Calu3 (cell line): ENCODE results near the gene LRRFIP2. TPM values are rescaled to one million over a fixed set of nuclear protein-coding genes. Genes with fewer than 3 reads are reported as not detected.
"Not testable (repeated sequence)": the region's sequence is repeated elsewhere in the genome, so short reads cannot be mapped to it uniquely, and the experiment has no call there.

ENCODE experiments used
- BruUV-seq: library from RNA; stranded (reverse); fragments of 400-500 nt; replicated peaks from 2 replicates; lab custom pipeline; 2021; lab: Mats Ljungman, UMichigan
- CTCF ChIA-PET: fragments of 300-600 bp; sonication (Branson Sonifier 250); formaldehyde crosslinking; loops from one replicate; lab custom pipeline; 2022; ENCODE audit warnings: antibody characterized with exemption; lab: Charles Lee
- DNase-seq: peaks from one replicate; pipeline ENCODE4 v3.0.0; 2022
- H3K27ac Mint-ChIP-seq: one replicate; pipeline ENCODE4 v1.8.0; 2022; ENCODE audit warnings: mixed read lengths; ENCODE audit not compliant: unreplicated experiment
- H3K27me3 Mint-ChIP-seq: one replicate; pipeline ENCODE4 v1.8.0; 2022; ENCODE audit warnings: mixed read lengths; ENCODE audit not compliant: unreplicated experiment
- H3K36me3 Mint-ChIP-seq: one replicate; pipeline ENCODE4 v1.8.0; 2022; ENCODE audit warnings: mild to moderate bottlenecking, moderate library complexity, mixed read lengths; ENCODE audit not compliant: insufficient read depth, unreplicated experiment
- H3K4me1 Mint-ChIP-seq: one replicate; pipeline ENCODE4 v1.8.0; 2022; ENCODE audit warnings: mild to moderate bottlenecking, low read depth, mixed read lengths; ENCODE audit not compliant: unreplicated experiment
- H3K4me3 Mint-ChIP-seq: one replicate; pipeline ENCODE4 v1.8.0; 2022; ENCODE audit warnings: mild to moderate bottlenecking, low read depth, moderate library complexity, mixed read lengths; ENCODE audit not compliant: unreplicated experiment
- H3K9me3 Mint-ChIP-seq: one replicate; pipeline ENCODE4 v1.8.0; 2022; ENCODE audit warnings: low read depth, mixed read lengths; ENCODE audit not compliant: unreplicated experiment
- CTCF ChIP-seq: fragments of 200-600 bp; IDR thresholded peaks from one replicate; pipeline ENCODE4 v1.8.0; 2022; ENCODE audit warnings: antibody characterized with exemption; ENCODE audit not compliant: unreplicated experiment
- intact Hi-C: fragments of 100-400 bp; cut with micrococcal nuclease; formaldehyde crosslinking; loops from one replicate; pipeline ENCODE4 v1.10.0; 2022; ENCODE audit not compliant: unreplicated experiment
- total RNA-seq: library from RNA; stranded (reverse); gene quantifications from 2 replicates; pipeline ENCODE4 v1.2.3, GENCODE V29; 2022

The LRRFIP2 gene
- total RNA-seq, 1 experiment from 2014 or later, result 38.8 TPM

- intact Hi-C loops, result no loop called here
- no TSS peak for BruUV-seq
- Mint-ChIP-seq H3K36me3 (no peaks in the 10 kb centered on the region), H3K9me3 (no peaks in the 10 kb centered on the region), H3K27ac (no peak overlapping the region), H3K4me3 (no peak overlapping the region), H3K27me3 (no peaks in the 10 kb centered on the region), H3K4me1 (peaks cover 12% of the 10 kb centered on the region)
- CTCF ChIA-PET, result interaction anchor here (0.9 kb wide), 1 partner anchor 96 kb away, joined by 3 read pairs; no protein-coding TSS in a partner anchor
- TF ChIP-seq CTCF, result no peak
- DNase-seq, result no peak
These were observed 47.5 kb downstream of the LRRFIP2 start for GRCh38 chr3:37126856-37127255.

GRCh38 chr3:37125195-37126073 is 48.9 kb downstream of the LRRFIP2 start:
- Mint-ChIP-seq H3K36me3 (no peaks in the 10 kb centered on the region), H3K4me1 (no peaks in the 10 kb centered on the region), H3K27me3 (no peaks in the 10 kb centered on the region), H3K4me3 (no peak overlapping the region), H3K9me3 (no peaks in the 10 kb centered on the region), H3K27ac (no peak overlapping the region)
- no TSS peak for BruUV-seq
- peak; percentile 15 for DNase-seq
- CTCF ChIA-PET, result interaction anchor here (0.9 kb wide), 1 partner anchor 95 kb away, joined by 3 read pairs; no protein-coding TSS in a partner anchor
- intact Hi-C loops, result no loop called here
- no peak for TF ChIP-seq CTCF

GRCh38 chr3:37124435-37124834 is 49.9 kb downstream of the LRRFIP2 start:
- H3K9me3 Mint-ChIP-seq, result no peaks in the 10 kb centered on the region
- no TSS peak for BruUV-seq
- no peaks in the 10 kb centered on the region for H3K36me3 Mint-ChIP-seq
- intact Hi-C loops, result no loop called here
- H3K27me3 Mint-ChIP-seq, result no peaks in the 10 kb centered on the region
- CTCF ChIA-PET, result no interaction called here
- H3K4me1 Mint-ChIP-seq, result no peaks in the 10 kb centered on the region
- H3K4me3 Mint-ChIP-seq, result no peak overlapping the region
- no peak for DNase-seq
- no peak for TF ChIP-seq CTCF
- no peak overlapping the region for H3K27ac Mint-ChIP-seq

- no peak overlapping the region for H3K4me3 Mint-ChIP-seq
- DNase-seq, result no peak
- H3K36me3 Mint-ChIP-seq, result no peaks in the 10 kb centered on the region
- H3K27me3 Mint-ChIP-seq, result no peaks in the 10 kb centered on the region
- no peak for TF ChIP-seq CTCF
- CTCF ChIA-PET, result no interaction called here
- no TSS peak for BruUV-seq
- no peaks in the 10 kb centered on the region for H3K4me1 Mint-ChIP-seq
- intact Hi-C loops, result no loop called here
- no peaks in the 10 kb centered on the region for H3K9me3 Mint-ChIP-seq
- no peak overlapping the region for H3K27ac Mint-ChIP-seq
These were observed 51.1 kb downstream of the LRRFIP2 start for GRCh38 chr3:37123292-37123691.

GRCh38 chr3:37122069-37122468 is 52.3 kb downstream of the LRRFIP2 start:
- H3K27ac Mint-ChIP-seq, intact Hi-C loops, H3K4me3 Mint-ChIP-seq, H3K36me3 Mint-ChIP-seq, BruUV-seq, DNase-seq, H3K9me3 Mint-ChIP-seq, CTCF ChIA-PET, H3K27me3 Mint-ChIP-seq, H3K4me1 Mint-ChIP-seq: not testable (repeated sequence)
